ENCODE measurements around the gene RALGPS1.
A peak's percentile ranks its signal among the peaks of the same experiment; 100 is the strongest.

Gene RALGPS1

GRCh38 chr9:127231666-127232065 lies 317.1 kb downstream of the RALGPS1 start:
- no peak for FAIRE-seq

- FAIRE-seq = no peak
Measured at GRCh38 chr9:127232833-127233549, 318.4 kb downstream of the RALGPS1 start.

GRCh38 chr9:127233550-127233949 lies 319.0 kb downstream of the RALGPS1 start:
- FAIRE-seq = no peak

GRCh38 chr9:127233989-127234388 lies 319.4 kb downstream of the RALGPS1 start:
- peak; percentile 15 for FAIRE-seq

- FAIRE-seq = no peak
Measured at GRCh38 chr9:127237801-127238200, 323.2 kb downstream of the RALGPS1 start.

- FAIRE-seq = no peak
Measured at GRCh38 chr9:127241354-127241753, 326.8 kb downstream of the RALGPS1 start.

- FAIRE-seq = peak; percentile 60
Measured at GRCh38 chr9:127244609-127245601, 330.3 kb downstream of the RALGPS1 start.

GRCh38 chr9:127245637-127246164 lies 331.1 kb downstream of the RALGPS1 start:
- no peak for FAIRE-seq

- FAIRE-seq = no peak
Measured at GRCh38 chr9:127248241-127248640, 333.7 kb downstream of the RALGPS1 start.

GRCh38 chr9:127249877-127250276 lies 335.3 kb downstream of the RALGPS1 start:
- no peak for FAIRE-seq

GRCh38 chr9:127250896-127251391 lies 336.4 kb downstream of the RALGPS1 start:
- no peak for FAIRE-seq

GRCh38 chr9:127252410-127253318 lies 338.1 kb downstream of the RALGPS1 start:
- no peak for FAIRE-seq

- FAIRE-seq = no peak
Measured at GRCh38 chr9:127253446-127253845, 338.9 kb downstream of the RALGPS1 start.

GRCh38 chr9:127255692-127256091 lies 341.1 kb downstream of the RALGPS1 start:
- FAIRE-seq = no peak

GRCh38 chr9:127256324-127256723 lies 341.7 kb downstream of the RALGPS1 start:
- no peak for FAIRE-seq

- no peak for FAIRE-seq
Measured at GRCh38 chr9:127258606-127259471, 344.3 kb downstream of the RALGPS1 start.

- FAIRE-seq = no peak
Measured at GRCh38 chr9:127262602-127263001, 348.0 kb downstream of the RALGPS1 start.

- no peak for FAIRE-seq
Measured at GRCh38 chr9:127263237-127263636, 348.7 kb downstream of the RALGPS1 start.

GRCh38 chr9:127263664-127264063 lies 349.1 kb downstream of the RALGPS1 start:
- no peak for FAIRE-seq

- FAIRE-seq = no peak
Measured at GRCh38 chr9:127264462-127265219, 350.1 kb downstream of the RALGPS1 start, which contains the start of gene GARNL3. Gene GARNL3 (plus strand): TSS chr9:127264774. CDS start chr9:127264878, 104 bp downstream.
